H1 (cell line): Measurements from ENCODE around the gene ODF2L. TPM values are rescaled to one million over a fixed set of nuclear protein-coding genes. Genes with fewer than 3 reads are reported as not detected.

Experiments used
- CTCF ChIA-PET: fragments of 300-600 bp; sonication (Branson Sonifier 250); formaldehyde crosslinking; loops from one replicate; lab custom pipeline; 2021; ENCODE audit not compliant: partially characterized antibody; lab: Charles Lee
- POLR2A ChIA-PET: fragments of 300-600 bp; sonication (Branson Sonifier 250); formaldehyde crosslinking; loops from one replicate; lab custom pipeline; 2021; ENCODE audit warnings: inconsistent platforms; ENCODE audit not compliant: partially characterized antibody; lab: Charles Lee
- DNase-seq, 2 experiments: peaks; one replicate each; pipeline versions ENCODE4 v3.0.0 to v3.0.0-alpha.2; 2010 to 2022; ENCODE audit warnings: low spot score in 2 of 2, low read depth in 1 of 2, mixed read lengths in 1 of 2
- FAIRE-seq: peaks from 2 replicates; lab custom pipeline; 2011; peaks lifted over from hg19 to GRCh38; lab: Jason Lieb, UNC
- H2AFZ ChIP-seq: 2 replicates; pipeline ENCODE4 v1.8.1; 2012; ENCODE audit warnings: low read length, inconsistent platforms
- H2AK5ac ChIP-seq: 2 replicates; pipeline ENCODE4 v1.6.1; 2013; ENCODE audit warnings: low read depth, low read length
- H2BK120ac ChIP-seq: replicated peaks from 2 replicates; pipeline ENCODE3; 2013; ENCODE audit warnings: low read depth, low read length, inconsistent platforms
- H2BK12ac ChIP-seq: 2 replicates; pipeline ENCODE4 v1.6.1; 2013; ENCODE audit warnings: low read depth, low read length
- H2BK15ac ChIP-seq: 2 replicates; pipeline ENCODE4 v1.6.1; 2013; ENCODE audit warnings: low read length
- H2BK20ac ChIP-seq: 2 replicates; pipeline ENCODE4 v1.6.1; 2013; ENCODE audit warnings: low read length
- H2BK5ac ChIP-seq: 2 replicates; pipeline ENCODE4 v1.6.1; 2013; ENCODE audit warnings: low read depth, low read length
- H3K14ac ChIP-seq: 2 replicates; pipeline ENCODE4 v1.6.1; 2013; ENCODE audit warnings: inconsistent platforms; ENCODE audit not compliant: insufficient read length
- H3K18ac ChIP-seq: 2 replicates; pipeline ENCODE4 v1.6.1; 2013; ENCODE audit warnings: low read length; ENCODE audit errors: extremely low read depth
- H3K23ac ChIP-seq: 2 replicates; pipeline ENCODE4 v1.6.1; 2013; ENCODE audit warnings: inconsistent platforms; ENCODE audit not compliant: insufficient read length
- H3K23me2 ChIP-seq: 2 replicates; pipeline ENCODE4 v1.6.1; 2013; ENCODE audit warnings: low read depth, low read length
- H3K27ac ChIP-seq: 2 replicates; pipeline ENCODE4 v1.6.1; 2011; ENCODE audit warnings: low read depth, low read length, inconsistent platforms
- H3K27me3 ChIP-seq, 4 experiments: replicated peaks in 1 of 4; 1 replicate in 1 of 4; 2 replicates in 3 of 4; pipeline versions ENCODE4 v1.6.1 to v1.8.1; 2011 to 2013; ENCODE audit warnings: low read length in 3 of 4, mild to moderate bottlenecking in 3 of 4, inconsistent platforms in 2 of 4, mixed read lengths in 2 of 4, moderate library complexity in 1 of 4; ENCODE audit not compliant: control insufficient read depth in 3 of 4, insufficient read depth in 3 of 4; ENCODE audit errors: extremely low read depth in 1 of 4
- H3K36me3 ChIP-seq, 4 experiments: 2 replicates each; pipeline versions ENCODE4 v1.6.1 to v1.8.1; 2011 to 2013; ENCODE audit warnings: mild to moderate bottlenecking in 4 of 4, low read length in 3 of 4, moderate library complexity in 2 of 4, control low read depth in 1 of 4, inconsistent platforms in 1 of 4; ENCODE audit not compliant: insufficient read depth in 4 of 4, control insufficient read depth in 2 of 4
- H3K4ac ChIP-seq: replicated peaks from 2 replicates; pipeline ENCODE3; 2013; ENCODE audit warnings: low read length, low read depth, mixed read lengths, inconsistent platforms; ENCODE audit not compliant: insufficient read length
- H3K4me1 ChIP-seq, 4 experiments: replicated peaks in 1 of 4; 1 replicate in 1 of 4; 2 replicates in 3 of 4; pipeline versions ENCODE4 v1.6.1 to v1.8.1; 2011 to 2013; ENCODE audit warnings: low read length in 3 of 4, inconsistent platforms in 2 of 4, mixed read lengths in 1 of 4; ENCODE audit not compliant: insufficient read depth in 4 of 4, control insufficient read depth in 3 of 4
- H3K4me2 ChIP-seq, 2 experiments: 2 replicates each; pipeline versions ENCODE4 v1.6.1 to v1.8.1; 2011 to 2013; ENCODE audit warnings: low read depth in 2 of 2, low read length in 2 of 2, control low read depth in 1 of 2, inconsistent platforms in 1 of 2, mild to moderate bottlenecking in 1 of 2; ENCODE audit not compliant: insufficient read depth in 1 of 2
- H3K4me3 ChIP-seq, 4 experiments: fragments of 200-600, 300-600 bp in 1 of 4; sonication (generic), shearing (Covaris generic), sonication (Bioruptor Twin) in 1 of 4; 2 replicates each; pipeline versions ENCODE4 v1.5.1 to v1.8.1; 2011 to 2016; ENCODE audit warnings: low read length in 4 of 4, low read depth in 3 of 4, control low read depth in 2 of 4, inconsistent platforms in 2 of 4, mild to moderate bottlenecking in 2 of 4, mixed read lengths in 1 of 4, moderate library complexity in 1 of 4; ENCODE audit not compliant: insufficient read depth in 2 of 4; ENCODE audit errors: extremely low read depth in 1 of 4
- H3K56ac ChIP-seq: replicated peaks from 2 replicates; pipeline ENCODE3; 2013; ENCODE audit warnings: low read depth, mild to moderate bottlenecking, mixed read lengths, low read length, inconsistent platforms; ENCODE audit not compliant: insufficient read length
- H3K79me1 ChIP-seq: 2 replicates; pipeline ENCODE4 v1.6.1; 2013; ENCODE audit warnings: low read depth, low read length, control low read depth
- H3K79me2 ChIP-seq, 2 experiments: 2 replicates each; pipeline versions ENCODE4 v1.6.1 to v1.8.1; 2012 to 2013; ENCODE audit warnings: low read length in 2 of 2, mild to moderate bottlenecking in 2 of 2, inconsistent platforms in 1 of 2; ENCODE audit not compliant: insufficient read depth in 2 of 2, control insufficient read depth in 1 of 2
- H3K9ac ChIP-seq, 4 experiments: replicated peaks in 1 of 4; 1 replicate in 1 of 4; 2 replicates in 3 of 4; pipeline versions ENCODE4 v1.6.1 to v1.8.1; 2011 to 2013; ENCODE audit warnings: low read depth in 3 of 4, low read length in 3 of 4, control low read depth in 2 of 4, mild to moderate bottlenecking in 2 of 4, moderate library complexity in 2 of 4, inconsistent platforms in 1 of 4; ENCODE audit errors: extremely low read depth in 1 of 4
- H3K9me3 ChIP-seq, 2 experiments: 2 replicates each; pipeline versions ENCODE4 v1.6.1 to v1.8.1; 2012 to 2013; ENCODE audit warnings: mild to moderate bottlenecking in 2 of 2, moderate library complexity in 2 of 2, control low read depth in 1 of 2, inconsistent platforms in 1 of 2, low read depth in 1 of 2, low read length in 1 of 2, mixed read lengths in 1 of 2; ENCODE audit not compliant: insufficient read depth in 2 of 2
- H4K20me1 ChIP-seq, 2 experiments: replicated peaks in 1 of 2; 2 replicates each; pipeline versions ENCODE3 to v1.8.1; 2011 to 2013; ENCODE audit warnings: inconsistent platforms in 2 of 2, low read length in 2 of 2, mild to moderate bottlenecking in 1 of 2; ENCODE audit not compliant: insufficient read depth in 2 of 2, control insufficient read depth in 1 of 2
- H4K5ac ChIP-seq: 2 replicates; pipeline ENCODE4 v1.6.1; 2013; ENCODE audit warnings: low read length, low read depth, mixed read lengths, inconsistent platforms; ENCODE audit not compliant: insufficient read length
- H4K8ac ChIP-seq: 2 replicates; pipeline ENCODE4 v1.8.0; 2013; ENCODE audit warnings: mild to moderate bottlenecking, moderate library complexity, low read length, inconsistent platforms; ENCODE audit not compliant: insufficient read depth; ENCODE audit errors: extremely low read depth
- H4K91ac ChIP-seq: replicated peaks from 2 replicates; pipeline ENCODE3; 2013; ENCODE audit warnings: low read length, mixed read lengths, inconsistent platforms; ENCODE audit not compliant: insufficient read length
- ASH2L ChIP-seq: fragments of 200-600, 300-600 bp; sonication (generic); IDR thresholded peaks from one replicate; pipeline ENCODE4 v1.7.1; 2017; ENCODE audit warnings: low read length
- BCL11A ChIP-seq, 2 experiments: IDR thresholded peaks; one replicate each; pipeline ENCODE4 v1.6.1; 2011; ENCODE audit warnings: low read depth in 2 of 2, low read length in 2 of 2, mild to moderate bottlenecking in 2 of 2
- CBX5 ChIP-seq: fragments of 300-800, 300-1000 bp; sonication (generic); IDR thresholded peaks from 2 replicates; pipeline ENCODE4 v1.7.1; 2016; ENCODE audit warnings: antibody characterized with exemption, low read length, low read depth
- CTBP2 ChIP-seq: IDR thresholded peaks from 2 replicates; pipeline ENCODE4 v1.7.0; 2011; ENCODE audit warnings: borderline replicate concordance, mild to moderate bottlenecking, moderate library complexity, mixed read lengths, low read length; ENCODE audit not compliant: insufficient read depth, insufficient read length
- GTF2F1 ChIP-seq: IDR thresholded peaks from 2 replicates; pipeline ENCODE4 v1.6.1; 2012; ENCODE audit warnings: low read depth, low read length, improper control_type of control experiment, borderline replicate concordance
- JUN ChIP-seq: IDR thresholded peaks from 2 replicates; pipeline ENCODE4 v1.6.1; 2011; ENCODE audit warnings: low read depth, mild to moderate bottlenecking, improper control_type of control experiment, low read length
- KDM4A ChIP-seq: IDR thresholded peaks from one replicate; pipeline ENCODE4 v1.7.1; 2012; ENCODE audit warnings: low read depth, mild to moderate bottlenecking, moderate library complexity, low read length, inconsistent platforms; ENCODE audit not compliant: severe bottlenecking
- NANOG ChIP-seq: IDR thresholded peaks from 2 replicates; pipeline ENCODE4 v1.6.1; 2011; ENCODE audit warnings: low read length, low read depth, mild to moderate bottlenecking, inconsistent platforms; ENCODE audit not compliant: insufficient read depth, poor library complexity, severe bottlenecking
- RBBP5 ChIP-seq: IDR thresholded peaks from 2 replicates; pipeline ENCODE4 v1.7.1; 2012; ENCODE audit warnings: low read depth, mild to moderate bottlenecking, inconsistent platforms, low read length, moderate library complexity, borderline replicate concordance
- RXRA ChIP-seq: IDR thresholded peaks from 2 replicates; pipeline ENCODE4 v1.6.1; 2011; ENCODE audit warnings: low read depth, mild to moderate bottlenecking, low read length, moderate library complexity; ENCODE audit not compliant: insufficient read depth
- SP2 ChIP-seq: IDR thresholded peaks from 2 replicates; pipeline ENCODE4 v1.6.1; 2012; ENCODE audit warnings: mild to moderate bottlenecking, low read length, inconsistent platforms
- TCF12 ChIP-seq: IDR thresholded peaks from 2 replicates; pipeline ENCODE4 v1.6.1; 2011; ENCODE audit warnings: low read depth, mild to moderate bottlenecking, low read length
- WGBS, 2 experiments: shearing (Covaris generic) in 1 of 2; methylation state at CpG; one replicate each; pipeline versions ENCODE4 v1.1.6 to v1.1.7; 2013 to 2015; ENCODE audit warnings: low lambda C conversion rate in 2 of 2, mixed read lengths in 2 of 2, inconsistent platforms in 1 of 2, low coverage in 1 of 2, missing lambda C conversion rate in 1 of 2; ENCODE audit not compliant: insufficient replicate concordance in 2 of 2, insufficient coverage in 1 of 2, insufficient read length in 1 of 2; ENCODE audit errors: extremely low coverage in 1 of 2, missing lambda C conversion rate in 1 of 2; 5-methylcytosine and 5-hydroxymethylcytosine counted together
- polyA plus RNA-seq, 7 experiments: library from polyadenylated mRNA; depleted of rRNA in 3 of 7; stranded (reverse) in 5 of 7; unstranded in 2 of 7; fragments of >200 nt in 5 of 7; fragments of 200-250 nt in 2 of 7; gene quantifications; 1 replicate in 5 of 7; 2 replicates in 1 of 7; 4 replicates in 1 of 7; pipeline versions ENCODE4 v1.2.1 to v1.2.3, GENCODE V29; 2011 to 2013; ENCODE audit warnings: missing spikeins in 2 of 7, mixed read lengths in 2 of 7
- total RNA-seq: library from RNA; stranded (reverse); fragmentation: NEBNext Ultra II Directional; extraction: Animal tissue kit (Norgen Biotek cat#: 25700); gene quantifications from 2 replicates; pipeline ENCODE4 v1.2.1, GENCODE V29; 2021
- TF ChIP-seq, protein P1 (sequence below): IDR thresholded peaks from 2 replicates; pipeline ENCODE4 v1.6.1; 2011; ENCODE audit warnings: low read depth, mild to moderate bottlenecking, low read length; ENCODE audit not compliant: insufficient read depth

The ODF2L gene
- total and polyA plus RNA-seq, 2 of the 8 experiments (the other 6 are each of a cell fraction or from before 2014, with no cell fraction given): 3.2 to 27.1 TPM

- Histone ChIP-seq H2AK5ac (no peak overlapping the region), H3K4me1 (no peaks in the 10 kb centered on the region), H2BK15ac (no peak overlapping the region), H2BK12ac (no peak overlapping the region), H3K79me1 (no peaks in the 10 kb centered on the region), H3K36me3 (no peaks in the 10 kb centered on the region), H4K91ac (no peak overlapping the region), H3K79me2 (no peaks in the 10 kb centered on the region), H3K56ac (no peak overlapping the region), H3K14ac (no peak overlapping the region), H3K4ac (no peak overlapping the region), H4K20me1 (no peaks in the 10 kb centered on the region), H2AFZ (no peak overlapping the region), H3K23me2 (peaks cover 3% of the 10 kb centered on the region; the same call in 1 of the 2 replicates), H3K27ac (no peak overlapping the region), H3K18ac (no peak overlapping the region), H4K8ac (no peak overlapping the region), H3K27me3 (no peaks in the 10 kb centered on the region), H4K5ac (no peak overlapping the region), H3K23ac (no peak overlapping the region), H3K9me3 (no peaks in the 10 kb centered on the region), H2BK20ac (no peak overlapping the region), H2BK120ac (no peak overlapping the region), H3K4me2 (no peak overlapping the region), H2BK5ac (no peak overlapping the region), H3K9ac (no peak overlapping the region), H3K4me3 (no peak overlapping the region)
- ChIA-PET POLR2A (no interaction called here), CTCF (interaction anchor here (0.6 to 2.4 kb wide), 4 partner anchors 13 to 1901 kb away, joined by 3 to 7 read pairs (median 5); no protein-coding TSS in a partner anchor)
- FAIRE-seq (no peak), DNase-seq (no peak)
- WGBS, 2 experiments: 88% methylated on average over 7 of the region's 7 CpGs; no CpG with 5 or more reads in 1 of the 2 experiments
- TF ChIP-seq NANOG (no peak), ASH2L (no peak), KDM4A (no peak), SP2 (no peak), GTF2F1 (no peak), RBBP5 (no peak), CTBP2 (no peak), JUN (no peak), RXRA (no peak), CBX5 (no peak), TCF12 (no peak), BCL11A (IDR thresholded peaks at IDR 0.05; ENCODE audit: low read depth in 2 of 2, low read length in 2 of 2) (no peak)
- TF ChIP-seq, protein P1, sequence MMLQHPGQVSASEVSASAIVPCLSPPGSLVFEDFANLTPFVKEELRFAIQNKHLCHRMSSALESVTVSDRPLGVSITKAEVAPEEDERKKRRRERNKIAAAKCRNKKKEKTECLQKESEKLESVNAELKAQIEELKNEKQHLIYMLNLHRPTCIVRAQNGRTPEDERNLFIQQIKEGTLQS: no peak
Observed at GRCh38 chr1:86429122-86429725, 33.1 kb upstream of the ODF2L start.
